GM21717 (cell line): Measurements from ENCODE around the gene LRP1B.
A peak's percentile ranks its signal among the peaks of the same experiment; 100 is the strongest.
"Not testable (repeated sequence)": the region's sequence is repeated elsewhere in the genome, so short reads cannot be mapped to it uniquely, and the experiment has no call there.

ENCODE experiments used
- ATAC-seq: cut with Tn5 transposase; IDR thresholded peaks from one replicate; pipeline ENCODE4 v1.9.1; 2021; ENCODE audit warnings: mild to moderate bottlenecking, moderate library complexity; ENCODE audit not compliant: unreplicated experiment

The LRP1B gene

DNA sequence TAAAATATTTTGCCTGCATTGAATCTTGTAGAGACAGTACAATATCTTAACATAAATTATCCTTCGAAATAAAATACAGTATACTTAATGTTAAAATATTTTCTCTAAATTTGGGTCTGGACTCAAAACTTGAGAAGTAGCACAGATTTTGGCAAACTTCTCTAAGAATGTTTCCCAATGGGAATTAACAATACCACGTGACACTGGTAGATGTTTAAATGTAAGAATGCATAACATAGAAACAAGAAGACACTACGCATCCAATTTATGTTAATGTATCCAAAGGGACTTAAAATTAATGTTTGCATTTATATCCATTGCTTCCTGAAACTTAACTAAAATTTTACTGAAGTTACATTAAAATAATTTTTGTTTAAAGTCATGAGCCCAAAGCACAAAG lies 1460.9 kb downstream of the LRP1B start:
- no peak for ATAC-seq

DNA sequence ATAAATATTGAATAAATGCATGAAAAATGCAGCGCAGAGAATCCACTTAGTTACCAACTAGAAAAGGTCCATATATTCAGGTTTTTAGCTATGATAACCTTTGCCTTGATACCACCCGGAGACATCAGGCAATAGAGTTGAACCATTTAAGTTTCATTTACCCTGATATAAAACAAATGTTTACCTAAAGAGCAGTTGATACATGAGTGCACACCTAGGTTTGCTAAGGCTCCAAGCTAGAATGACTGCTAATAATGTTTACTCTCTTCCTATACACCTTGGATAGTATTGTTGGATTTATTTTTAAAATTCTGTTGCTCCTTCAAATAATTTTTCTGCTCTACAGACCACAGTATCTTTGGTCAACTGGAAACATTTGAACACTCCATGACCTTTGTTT lies 1463.6 kb downstream of the LRP1B start:
- ATAC-seq: no peak

DNA sequence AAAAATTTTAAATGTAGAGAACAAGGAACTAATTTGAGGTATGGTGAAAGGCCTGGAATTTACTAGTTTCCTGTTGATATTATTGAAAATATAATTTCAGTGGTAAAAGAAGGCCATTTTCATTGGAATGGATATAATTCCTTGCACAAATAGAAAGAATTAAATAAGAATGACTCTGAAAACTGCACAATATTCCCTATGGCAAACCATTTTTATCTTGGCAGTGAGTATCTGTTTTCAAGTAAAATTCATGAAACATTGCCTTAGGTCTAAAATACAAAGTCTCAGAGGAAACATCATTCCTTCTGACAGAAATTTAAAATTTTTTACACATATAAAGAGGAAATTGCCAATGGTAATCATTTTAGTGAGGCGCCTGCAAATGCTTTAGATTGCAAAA lies 1468.3 kb downstream of the LRP1B start:
- no peak for ATAC-seq

DNA sequence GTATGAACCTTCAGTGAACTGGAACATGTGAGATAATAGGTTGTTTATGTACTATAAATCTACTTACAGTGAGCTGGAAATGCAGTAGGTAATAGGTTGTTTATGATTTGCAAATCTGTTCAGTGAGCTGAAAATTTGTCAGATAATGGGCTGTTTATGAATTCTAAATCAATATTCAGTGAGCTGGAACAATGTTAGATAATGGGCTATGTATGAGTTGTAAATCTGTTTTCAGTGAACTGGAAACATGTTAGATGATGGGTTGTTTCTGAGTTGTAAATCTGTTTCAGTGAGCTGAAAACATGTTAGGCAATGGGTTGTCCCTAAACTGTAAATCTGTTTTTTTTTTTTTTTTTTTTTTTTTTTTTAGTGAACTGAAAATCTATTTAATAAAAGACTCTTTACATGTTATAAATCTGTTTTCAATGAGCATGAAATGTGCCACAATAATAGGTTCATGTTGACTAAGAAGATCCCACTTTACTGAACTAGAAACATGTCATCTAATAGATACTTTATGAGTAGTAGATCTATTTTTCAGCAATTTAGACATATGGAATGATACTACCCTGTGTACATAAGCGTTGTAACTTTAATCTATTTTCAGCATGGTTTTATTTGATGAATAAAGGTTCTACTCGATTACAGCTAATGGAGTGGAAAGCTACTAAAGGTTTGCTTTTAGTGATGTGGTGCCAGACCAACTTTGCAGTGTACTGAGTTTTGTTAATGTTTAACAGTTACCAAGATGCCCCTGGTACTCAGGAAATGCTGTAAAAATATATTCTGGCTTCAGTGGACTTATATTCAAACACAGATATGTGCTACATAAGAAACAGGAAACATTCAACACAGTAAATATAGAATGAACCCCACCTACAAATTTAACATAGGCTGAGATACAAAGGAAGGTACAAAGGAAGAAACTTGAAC lies 1471.8 kb downstream of the LRP1B start:
- no peak for ATAC-seq

DNA sequence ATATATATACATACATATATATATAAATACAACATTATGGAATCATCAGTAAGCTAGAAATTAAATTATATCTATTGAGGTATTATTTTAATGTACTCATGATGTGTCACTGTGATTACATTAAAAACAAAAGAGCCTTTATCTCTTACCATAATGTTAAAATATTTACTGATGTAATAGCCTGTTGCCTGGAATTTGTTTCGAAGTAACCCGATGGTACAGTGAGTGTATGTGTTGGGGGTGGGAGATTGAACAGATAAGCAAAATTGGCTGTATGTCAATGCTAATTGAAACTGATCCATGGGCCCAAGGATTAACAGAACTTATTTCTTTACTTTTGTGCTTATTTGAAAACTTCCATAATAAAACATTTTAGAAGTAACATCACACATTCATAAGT lies 1473.2 kb downstream of the LRP1B start:
- no peak for ATAC-seq

DNA sequence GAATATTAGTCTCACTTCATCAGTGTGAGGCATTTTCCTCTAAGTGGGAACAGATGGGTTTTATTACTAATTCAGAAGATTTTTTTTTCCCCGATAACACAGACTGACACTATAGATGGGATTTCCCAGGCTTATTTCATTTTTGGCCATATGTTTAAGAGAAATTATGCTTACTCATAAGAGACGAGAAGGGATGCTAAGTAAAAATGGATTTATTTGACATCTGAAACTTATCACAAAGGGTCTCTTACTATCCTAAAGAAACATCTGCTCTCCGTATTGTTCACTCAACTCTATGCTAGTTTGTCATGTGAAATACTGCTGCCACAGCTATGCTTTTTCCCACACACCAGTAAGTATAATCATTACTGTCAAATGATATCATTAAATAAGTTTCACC lies 1476.3 kb downstream of the LRP1B start:
- ATAC-seq: no peak

DNA sequence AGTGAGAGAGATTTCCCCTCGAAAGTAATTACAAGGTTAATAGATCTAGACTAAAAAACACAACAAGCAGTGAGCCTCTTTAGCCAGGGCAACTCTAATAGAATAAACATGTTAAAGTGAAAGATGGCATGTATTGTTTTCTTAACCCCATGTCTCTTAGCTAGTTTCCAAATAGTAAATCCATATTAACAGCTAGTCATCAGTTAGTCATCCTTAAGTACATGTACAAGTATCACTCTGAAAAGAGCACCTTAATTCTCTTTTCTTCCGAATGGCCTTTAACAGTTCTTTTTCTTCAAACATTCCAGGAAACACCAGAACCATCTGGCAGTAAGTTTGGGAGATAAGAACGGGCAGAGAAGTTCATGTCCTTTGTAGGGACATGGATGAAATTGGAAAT lies 1480.0 kb downstream of the LRP1B start:
- no peak for ATAC-seq

DNA sequence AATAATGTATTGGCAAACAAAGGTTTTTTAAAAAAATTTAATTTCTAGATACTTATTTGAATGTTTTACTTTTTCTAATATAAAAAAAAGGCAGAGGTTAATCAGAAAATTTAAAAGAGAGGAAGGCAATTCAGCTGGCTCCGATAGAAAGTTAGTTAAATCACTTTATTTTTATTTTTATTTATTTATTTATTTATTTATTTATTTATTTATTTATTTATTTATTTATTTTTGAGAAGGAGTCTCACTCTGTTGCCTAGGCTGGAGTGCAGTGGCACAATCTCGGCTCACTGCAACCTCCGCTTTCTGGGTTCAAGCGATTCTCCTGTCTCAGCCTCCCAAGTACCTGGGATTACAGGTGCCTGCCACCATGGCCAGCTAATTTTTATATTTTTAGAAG lies 1480.7 kb downstream of the LRP1B start:
- ATAC-seq: not testable (repeated sequence)

DNA sequence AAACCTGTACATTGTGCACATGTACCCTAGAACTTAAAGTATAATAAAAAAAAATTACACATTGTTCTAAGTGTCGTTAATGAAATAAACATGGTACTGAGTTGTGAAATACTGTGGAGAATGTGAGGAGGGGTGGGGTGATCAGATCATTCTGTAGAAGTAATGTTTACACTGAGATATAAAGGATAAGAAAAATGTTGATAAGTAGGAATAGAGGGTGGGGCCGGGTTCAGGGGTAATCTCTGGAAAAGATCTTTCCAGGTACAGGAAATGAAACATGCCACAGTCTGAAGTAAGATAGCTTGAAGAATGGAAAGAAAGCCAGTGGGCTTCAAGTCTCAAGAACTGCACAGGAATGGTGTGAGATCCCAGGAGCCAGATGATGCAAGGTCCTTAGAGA lies 1482.4 kb downstream of the LRP1B start:
- no peak for ATAC-seq

DNA sequence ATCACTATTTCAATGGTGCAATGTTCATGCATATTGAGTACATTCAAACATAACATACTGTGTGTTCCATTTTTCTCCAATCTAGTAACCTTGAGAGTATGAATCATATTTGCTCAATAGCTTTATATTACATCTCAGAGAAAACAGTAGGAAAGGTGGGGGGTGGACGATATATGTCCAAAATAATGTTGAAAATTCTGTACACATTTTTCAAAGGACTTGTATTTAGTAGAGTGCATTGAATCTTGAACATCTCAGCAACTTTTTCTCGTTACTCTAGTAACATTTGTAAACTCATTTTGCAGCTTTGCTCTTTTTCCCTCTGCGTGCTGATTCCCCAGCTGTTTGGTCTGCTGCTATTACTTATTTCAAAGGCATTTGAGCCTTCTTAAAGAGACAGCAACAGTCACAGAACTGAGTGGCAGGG lies 1487.0 kb downstream of the LRP1B start:
- ATAC-seq: no peak

DNA sequence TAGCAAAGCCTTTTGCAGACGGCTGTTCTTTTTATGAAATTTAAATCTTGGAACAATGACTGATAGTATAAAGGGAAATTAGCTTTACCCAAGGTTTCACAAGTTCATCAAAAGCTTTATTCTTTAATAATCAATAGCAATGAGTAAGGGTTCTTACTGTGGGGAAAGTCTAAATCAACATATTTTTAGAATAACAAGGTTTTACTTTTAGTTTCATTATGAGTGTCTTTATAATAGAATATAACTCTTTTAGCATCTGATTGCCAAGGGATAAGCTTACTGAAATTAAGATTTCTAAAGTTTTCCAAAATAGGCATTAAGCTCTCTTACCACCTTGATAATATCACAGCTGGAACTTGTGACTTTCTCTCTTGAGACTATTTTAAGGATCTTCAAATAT lies 1489.7 kb downstream of the LRP1B start:
- ATAC-seq: peak; percentile 50

DNA sequence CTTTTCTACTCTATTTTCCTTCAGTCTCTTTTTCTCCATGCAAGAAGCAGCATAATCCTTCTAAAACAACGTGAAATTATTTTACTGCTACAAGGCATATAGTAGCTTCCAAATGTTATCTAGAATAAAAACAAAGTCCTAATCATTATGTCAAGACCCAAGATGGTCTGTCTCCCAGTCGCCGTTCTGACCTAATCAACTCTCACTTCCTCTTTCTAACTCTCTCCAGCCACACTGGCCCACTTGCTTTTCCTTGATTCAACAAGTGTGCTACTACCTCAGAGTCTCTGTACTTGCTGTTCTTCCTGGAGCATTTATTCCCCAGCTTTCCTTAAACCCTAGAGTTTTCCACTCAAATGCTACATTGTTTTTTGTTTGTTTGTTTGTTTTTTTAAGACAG lies 1491.2 kb downstream of the LRP1B start:
- peak; percentile 84 for ATAC-seq

DNA sequence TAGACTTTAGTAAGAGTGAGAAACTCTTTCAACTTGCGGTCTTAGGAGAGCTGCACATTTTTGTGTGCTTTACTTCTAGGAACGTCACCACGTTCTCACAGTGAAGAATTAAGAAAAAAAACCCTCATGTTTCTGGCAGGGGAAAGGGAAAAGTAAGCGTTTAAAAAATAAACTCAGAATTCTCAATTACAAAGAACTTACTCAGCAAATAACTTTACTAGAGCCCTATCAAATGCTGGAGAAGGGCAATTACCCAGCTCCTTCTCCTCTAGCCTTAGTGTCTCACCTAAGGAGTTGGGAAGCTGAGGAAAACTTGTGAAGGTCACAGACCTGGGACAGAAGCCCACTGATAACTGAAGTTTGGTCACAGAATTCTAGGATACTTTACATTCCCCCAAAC lies 1500.3 kb downstream of the LRP1B start:
- no peak for ATAC-seq

DNA sequence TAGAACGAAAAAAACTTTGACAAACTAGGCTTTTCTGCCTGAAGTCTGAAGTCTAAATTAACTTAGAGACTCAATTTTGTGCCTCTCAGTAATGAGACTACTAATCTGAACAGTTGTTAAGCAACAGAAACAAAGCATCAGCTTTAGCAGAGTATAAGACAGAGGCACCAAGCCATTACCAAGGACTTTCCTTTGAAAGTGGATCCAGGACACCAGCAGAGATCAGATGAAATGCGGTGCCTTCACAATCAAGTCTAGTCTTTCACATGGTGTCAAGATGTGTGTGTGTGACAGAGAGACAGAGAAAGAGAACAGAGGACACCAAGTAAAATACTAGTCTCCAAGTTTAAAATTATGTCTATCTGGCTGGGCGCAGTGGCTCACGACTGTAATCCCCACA lies 1502.9 kb downstream of the LRP1B start:
- no peak for ATAC-seq

DNA sequence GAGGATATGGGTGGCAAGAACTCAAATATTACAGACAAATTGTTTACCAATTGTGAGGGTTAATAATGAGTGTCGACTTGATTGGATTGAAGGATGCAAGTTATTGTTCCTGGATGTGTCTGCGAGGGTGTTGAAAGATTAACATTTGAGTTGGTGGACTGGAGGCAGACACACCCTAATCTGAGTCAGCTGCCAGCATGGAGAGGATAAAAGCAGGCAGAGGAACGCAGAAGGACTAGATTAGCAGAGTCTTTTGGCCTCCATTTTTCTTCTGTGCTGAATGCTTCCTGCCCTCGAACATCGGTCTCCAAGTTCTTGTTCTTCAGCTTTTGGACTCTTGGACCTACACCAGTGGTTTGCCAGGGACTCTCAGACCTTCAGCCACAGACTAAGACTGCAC lies 1503.7 kb downstream of the LRP1B start:
- no peak for ATAC-seq

DNA sequence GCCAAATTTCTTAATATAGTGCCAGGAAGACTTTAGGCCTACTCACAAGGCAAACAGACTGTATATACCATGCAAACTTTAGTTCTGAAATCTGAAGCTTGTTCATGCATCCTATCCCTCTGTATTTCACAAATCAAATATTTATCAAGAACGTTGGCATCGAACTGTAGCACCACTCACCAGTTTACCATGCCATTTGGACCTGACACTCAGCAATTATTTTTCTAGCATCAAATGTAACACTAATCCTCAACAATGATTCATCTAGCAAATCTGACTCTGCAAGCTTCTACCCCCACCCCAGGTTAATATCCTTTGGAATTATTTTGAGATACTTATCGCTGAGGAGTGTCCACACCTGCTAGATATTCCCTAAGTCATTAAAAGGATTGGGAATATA lies 1506.6 kb downstream of the LRP1B start:
- no peak for ATAC-seq

DNA sequence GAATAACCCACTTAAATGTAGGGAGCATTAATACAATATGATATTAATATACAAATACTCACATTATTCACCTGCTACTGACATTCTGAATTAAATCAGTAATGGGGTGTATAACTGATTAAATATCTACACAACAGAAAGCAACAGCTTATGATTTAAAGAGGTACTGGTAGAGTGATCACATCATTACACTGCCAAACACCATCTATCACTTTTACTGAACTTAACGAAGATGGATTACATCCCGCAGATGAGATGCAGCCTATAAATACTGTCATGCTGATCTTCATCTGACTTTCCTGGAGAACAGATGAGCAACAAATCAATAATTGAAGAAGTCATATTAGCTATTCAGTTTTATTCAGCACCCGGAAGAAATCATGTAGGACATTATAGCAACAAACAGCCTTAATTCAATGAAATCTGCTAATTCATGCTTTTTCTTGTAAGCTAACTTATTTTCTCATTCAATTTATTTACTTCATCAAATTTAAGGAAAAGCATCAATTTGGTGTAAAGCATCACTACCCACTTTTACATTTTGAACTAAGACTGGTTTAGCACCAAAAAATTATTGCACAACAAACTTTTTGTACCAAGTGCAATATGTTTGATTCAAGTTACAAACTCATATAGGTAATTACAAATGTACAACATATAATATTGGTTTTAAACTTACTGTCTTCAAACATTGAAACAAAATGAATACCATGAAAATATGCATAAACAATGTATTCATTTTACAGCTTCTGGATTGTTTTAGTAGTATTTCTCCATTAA lies 1509.0 kb downstream of the LRP1B start:
- ATAC-seq: no peak

DNA sequence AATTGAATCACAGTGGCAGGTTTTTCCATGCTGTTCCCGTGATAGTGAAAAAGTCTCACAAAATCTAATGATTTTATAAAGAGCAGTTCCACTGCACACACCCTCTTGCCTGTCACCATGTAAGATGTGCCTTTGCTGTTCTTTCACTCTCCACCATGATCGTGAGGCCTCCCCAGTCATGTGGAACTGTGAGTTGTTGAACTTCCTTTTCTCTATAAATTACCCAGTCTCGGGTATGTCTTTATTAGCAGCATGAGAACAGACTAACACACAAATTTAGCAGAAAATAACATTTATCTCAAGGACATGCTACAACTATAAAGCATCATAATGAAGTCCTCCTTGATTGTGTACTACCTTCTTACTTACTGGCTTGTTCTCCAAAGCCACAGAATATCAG lies 1526.0 kb downstream of the LRP1B start:
- ATAC-seq: no peak

DNA sequence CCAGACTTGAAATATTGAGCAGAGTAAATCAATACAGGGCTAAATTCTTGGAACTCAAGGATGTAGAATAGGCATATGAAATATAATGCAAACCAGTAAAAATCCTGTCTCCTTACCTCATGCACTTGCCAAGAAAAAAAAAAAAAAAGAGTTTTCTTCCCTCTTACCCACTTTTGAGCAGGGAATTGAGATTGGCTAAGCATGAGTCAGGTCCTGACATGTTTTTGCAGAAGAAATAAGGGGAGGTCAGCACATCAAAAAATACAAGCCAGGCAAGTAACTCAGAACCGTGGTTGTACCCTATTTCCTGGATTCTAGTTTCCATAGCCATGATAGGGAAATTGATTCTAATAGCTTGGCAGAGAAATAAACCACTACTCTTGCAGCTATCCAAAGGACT lies 1526.7 kb downstream of the LRP1B start:
- no peak for ATAC-seq

DNA sequence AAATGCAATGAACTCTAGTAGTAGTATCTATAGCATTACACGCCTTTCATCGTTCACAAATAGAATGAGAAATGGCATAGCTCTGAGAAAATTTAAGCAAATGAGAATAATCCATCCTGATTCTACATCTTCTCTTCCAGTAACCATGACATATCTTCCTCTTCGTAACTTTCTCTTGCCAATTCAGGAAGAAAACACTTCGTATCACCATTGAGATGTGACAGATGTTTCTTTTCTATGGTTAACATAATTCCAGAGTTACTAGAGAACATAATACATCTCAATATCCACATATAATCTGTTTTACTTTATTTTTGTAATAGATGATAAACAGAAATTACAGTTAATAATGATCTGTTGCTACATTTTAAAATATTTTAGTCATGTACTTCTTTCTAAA lies 1527.4 kb downstream of the LRP1B start:
- ATAC-seq: no peak

DNA sequence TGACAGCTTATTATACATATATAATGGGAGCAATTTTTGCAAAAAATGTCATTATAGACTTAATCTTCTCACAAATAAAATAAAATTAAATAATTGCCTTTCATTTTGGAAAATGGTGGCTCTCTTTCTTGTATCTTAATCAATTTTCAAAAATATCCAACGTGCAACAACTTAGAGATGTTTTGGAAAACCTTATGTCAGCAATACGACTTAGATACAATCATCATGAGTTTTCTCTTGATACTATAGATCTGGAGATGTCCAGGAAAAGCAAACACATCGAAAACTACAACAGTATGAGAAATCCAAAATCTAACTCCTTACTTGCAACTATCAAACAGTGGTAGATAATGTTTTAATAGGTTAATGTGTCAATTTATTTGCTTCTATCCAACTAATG lies 1529.0 kb downstream of the LRP1B start:
- no peak for ATAC-seq

DNA sequence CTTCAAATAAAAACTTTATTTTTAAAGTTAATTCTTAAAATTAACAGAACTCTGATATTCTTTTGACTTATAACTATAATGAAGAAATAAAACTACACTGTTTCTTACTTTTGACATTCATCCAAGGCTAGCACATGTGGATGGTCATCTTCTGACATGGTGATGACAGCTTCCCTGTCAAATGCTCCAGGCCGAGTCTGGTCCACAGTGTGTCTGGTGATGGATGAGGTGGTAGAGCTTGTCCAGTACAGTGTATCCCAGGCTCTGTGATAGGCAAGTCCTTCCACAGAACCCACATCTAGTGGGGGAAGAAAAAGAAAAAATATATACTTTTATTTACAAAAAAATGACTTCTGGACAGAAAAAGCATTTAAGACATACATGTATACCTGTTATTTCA lies 1529.5 kb downstream of the LRP1B start:
- ATAC-seq: no peak
